GM21723 (cell line): ENCODE results near the gene TMOD1.
"Not testable (repeated sequence)": the region's sequence is repeated elsewhere in the genome, so short reads cannot be mapped to it uniquely, and the experiment has no call there.

ENCODE experiments used
- ATAC-seq: cut with Tn5 transposase; IDR thresholded peaks from one replicate; pipeline ENCODE4 v1.9.1; 2021; ENCODE audit warnings: mild to moderate bottlenecking, moderate library complexity; ENCODE audit not compliant: unreplicated experiment

Gene TMOD1

DNA sequence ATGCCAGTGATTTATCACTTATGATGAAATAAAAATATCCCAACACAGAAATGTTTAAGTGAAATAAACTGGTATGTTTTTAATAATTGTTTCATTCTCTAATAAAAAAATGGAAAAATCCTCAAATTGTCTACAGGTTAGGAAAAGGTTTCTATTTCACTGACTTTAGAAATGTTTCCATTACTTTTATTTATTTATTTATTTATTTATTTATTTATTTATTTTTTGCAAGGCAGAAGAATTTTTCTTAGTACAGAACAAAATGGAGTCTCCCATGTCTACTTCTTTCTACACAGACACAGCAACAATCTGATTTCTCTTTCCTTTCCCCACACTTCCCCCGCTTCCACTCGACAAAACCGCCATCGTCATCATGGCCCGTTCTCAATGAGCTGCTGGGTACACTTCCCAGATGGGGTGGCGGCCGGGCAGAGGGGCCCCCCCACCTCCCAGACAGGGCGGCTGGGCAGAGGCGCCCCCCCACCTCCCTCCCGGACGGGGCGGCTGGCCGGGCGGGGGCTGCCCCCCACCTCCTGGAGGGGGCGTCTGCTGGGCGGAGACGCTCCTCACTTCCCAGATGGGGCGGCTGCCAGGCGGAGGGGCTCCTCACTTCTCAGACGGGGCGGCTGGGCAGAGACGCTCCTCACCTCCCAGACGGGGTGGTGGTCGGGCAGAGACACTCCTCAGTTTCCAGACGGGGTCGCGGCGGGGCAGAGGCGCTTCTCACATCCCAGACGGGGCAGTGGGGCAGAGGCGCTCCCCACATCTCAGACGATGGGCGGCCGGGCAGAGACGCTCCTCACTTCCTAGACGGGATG lies 3.7 kb upstream of the TMOD1 start:
- ATAC-seq = not testable (repeated sequence)

DNA sequence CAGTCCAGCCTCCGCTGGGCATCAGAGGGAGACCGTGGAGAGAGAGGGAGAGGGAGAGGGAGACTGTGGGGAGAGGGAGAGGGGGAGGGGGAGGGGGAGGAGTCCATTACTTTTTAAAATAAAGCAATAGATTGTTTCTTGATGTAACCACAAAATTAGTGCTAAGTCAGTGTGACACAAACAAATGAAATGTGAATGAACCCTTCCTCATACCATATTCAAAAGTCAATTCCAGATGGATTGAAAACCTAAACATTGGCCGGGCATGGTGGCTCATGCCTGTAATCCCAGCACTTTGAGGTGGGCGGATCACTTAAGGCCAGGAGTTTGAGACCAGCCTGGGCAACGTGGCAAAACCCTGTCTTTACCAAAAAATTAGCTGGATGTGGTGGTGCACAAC lies 2.6 kb upstream of the TMOD1 start:
- not testable (repeated sequence) for ATAC-seq

DNA sequence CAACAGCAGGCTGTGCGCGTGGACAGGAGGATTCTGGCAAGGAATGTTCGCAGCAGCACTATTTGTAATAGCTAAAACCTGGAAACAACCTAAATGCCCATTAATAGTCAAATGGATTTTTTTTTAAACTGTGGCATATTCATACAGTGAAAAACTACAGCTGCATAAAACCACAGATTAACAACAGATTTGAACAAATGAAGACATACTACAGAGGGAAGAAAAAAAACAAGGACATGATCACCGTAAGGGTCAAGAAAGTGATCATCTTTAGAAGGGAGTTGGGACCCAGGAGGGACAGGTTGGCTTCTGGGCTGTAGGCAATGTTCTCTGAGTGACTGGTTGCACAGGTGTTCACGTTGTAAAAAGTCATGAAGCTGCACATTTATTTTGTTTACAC lies 1.2 kb upstream of the TMOD1 start:
- no peak for ATAC-seq

DNA sequence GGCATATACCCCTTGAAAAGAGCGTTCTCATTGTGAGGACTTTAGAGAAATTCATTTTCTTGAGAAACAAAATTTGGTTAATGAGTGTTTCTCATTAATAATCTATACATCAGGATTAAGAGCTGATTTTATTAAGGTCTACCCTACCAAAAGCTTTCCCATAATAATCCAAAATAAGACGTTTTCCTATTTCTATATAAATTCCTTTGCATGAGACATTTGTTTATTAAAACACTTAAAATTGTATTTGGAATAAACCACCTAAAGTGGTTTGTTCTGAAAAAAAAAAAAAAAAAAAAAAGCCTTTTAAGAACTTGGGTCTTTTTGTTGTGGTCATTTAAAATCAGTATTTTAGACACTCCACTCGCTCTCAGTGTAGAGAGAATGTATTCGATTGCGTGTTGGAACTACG lies 695 bp upstream of the TMOD1 start:
- ATAC-seq = no peak

DNA sequence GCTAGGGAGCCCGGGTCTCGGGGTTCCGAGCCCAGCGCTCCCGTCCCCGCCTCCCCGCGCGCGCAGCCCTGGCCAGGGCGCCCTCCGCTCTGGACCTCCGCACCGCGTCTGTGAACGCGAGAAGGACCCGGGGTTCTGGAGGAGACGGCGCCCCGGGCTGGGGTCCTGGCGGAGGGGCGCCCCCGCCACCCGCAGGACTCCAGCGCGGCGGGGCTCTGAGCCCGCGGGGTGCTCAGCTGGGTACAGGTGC lies 431 bp downstream of the TMOD1 start:
- ATAC-seq = peak; percentile 33

DNA sequence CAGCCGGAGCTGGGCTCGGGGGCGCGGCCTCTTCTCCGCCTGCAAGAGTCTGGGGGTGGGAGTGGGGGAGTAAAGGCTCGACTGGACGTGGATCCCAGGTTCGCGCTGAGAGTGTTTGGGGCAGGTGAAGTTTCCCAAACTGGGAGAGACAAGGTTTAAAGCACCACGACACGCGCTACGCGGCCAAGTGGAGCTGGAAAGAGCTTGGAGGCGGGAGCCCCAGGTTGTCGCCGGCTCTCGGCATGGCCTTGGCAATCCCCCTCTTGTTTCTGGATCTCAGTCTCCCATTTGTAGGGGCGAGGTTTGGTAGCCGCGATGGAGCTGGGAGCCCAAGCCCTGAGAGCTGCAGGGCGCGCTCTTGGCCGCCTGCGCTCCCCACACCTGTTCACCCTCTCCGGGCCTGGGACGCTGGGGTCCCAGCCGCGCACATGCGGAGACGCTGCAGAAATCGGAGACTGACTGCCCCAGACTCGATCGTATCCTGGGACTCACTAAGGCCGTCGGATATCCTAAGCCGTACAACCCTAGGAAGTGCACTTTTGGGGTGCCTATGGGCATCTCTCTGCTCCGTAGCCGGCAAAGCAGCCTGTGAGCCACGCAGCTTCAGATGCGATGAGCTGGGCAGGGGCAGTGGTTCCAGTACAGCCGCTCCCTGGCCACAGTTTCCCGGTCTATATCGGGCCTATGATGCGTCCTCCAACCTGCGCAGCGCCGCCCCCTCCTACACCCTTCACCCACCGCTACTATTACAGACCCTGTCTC lies 937 bp downstream of the TMOD1 start:
- no peak for ATAC-seq

DNA sequence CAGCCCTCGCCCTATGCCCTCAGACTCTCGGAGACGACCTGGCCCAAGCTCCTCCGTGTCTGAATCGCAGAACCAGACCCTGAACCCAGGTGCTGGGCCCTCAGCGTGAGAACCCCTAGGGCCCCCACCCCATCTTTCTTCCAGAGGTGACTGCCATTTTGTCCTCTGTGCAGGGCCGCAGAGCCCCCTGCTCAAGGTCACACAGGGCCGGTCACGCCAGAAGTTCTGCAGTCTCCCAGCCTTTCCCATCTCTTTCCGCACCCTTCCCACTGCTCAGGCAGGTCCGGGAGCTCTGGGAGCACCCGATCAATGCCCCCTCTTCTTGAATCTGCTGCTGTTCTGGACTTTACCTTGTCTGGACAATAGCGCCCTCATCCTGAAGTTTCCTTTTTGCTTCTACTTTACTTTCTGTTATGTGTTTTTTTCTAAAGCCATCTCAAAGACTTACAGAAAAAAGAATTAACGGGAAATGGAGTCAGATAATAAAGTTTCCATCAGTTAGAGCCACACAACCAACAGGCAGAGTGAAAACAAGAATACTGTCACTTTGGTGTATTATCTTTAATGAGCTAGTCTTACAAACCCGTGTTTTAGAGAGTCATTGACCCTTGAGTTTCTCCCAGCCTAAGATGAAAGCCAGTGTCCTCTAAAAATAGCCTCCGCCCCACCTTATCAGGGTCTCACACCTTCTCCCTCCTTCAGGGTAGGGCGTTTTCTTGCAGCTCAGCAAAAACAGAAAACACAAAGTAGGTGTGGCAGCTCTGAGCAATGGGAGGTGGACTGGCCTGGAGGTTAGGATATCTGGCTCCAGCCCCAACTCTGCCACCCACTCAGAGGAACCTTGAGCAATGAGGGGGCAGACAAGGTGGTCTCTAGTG lies 1.8 kb downstream of the TMOD1 start:
- no peak for ATAC-seq

DNA sequence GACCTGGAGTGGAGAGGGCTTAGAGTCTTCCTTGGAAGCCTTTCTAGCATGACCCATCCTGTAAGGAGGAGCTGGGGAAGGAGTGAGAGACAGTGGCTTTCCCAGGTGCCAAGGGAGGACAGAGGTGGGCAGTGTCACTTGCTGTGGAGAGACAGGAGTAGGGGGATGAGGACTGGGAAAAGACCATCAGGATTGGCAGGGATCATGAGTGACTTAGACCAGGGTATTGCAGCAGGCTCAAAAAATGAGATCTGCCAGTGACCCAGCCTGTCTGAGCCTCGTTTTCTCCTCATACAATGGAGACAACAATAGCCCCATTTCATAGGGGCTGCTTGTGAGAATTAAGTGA lies 2.4 kb downstream of the TMOD1 start:
- ATAC-seq = no peak

DNA sequence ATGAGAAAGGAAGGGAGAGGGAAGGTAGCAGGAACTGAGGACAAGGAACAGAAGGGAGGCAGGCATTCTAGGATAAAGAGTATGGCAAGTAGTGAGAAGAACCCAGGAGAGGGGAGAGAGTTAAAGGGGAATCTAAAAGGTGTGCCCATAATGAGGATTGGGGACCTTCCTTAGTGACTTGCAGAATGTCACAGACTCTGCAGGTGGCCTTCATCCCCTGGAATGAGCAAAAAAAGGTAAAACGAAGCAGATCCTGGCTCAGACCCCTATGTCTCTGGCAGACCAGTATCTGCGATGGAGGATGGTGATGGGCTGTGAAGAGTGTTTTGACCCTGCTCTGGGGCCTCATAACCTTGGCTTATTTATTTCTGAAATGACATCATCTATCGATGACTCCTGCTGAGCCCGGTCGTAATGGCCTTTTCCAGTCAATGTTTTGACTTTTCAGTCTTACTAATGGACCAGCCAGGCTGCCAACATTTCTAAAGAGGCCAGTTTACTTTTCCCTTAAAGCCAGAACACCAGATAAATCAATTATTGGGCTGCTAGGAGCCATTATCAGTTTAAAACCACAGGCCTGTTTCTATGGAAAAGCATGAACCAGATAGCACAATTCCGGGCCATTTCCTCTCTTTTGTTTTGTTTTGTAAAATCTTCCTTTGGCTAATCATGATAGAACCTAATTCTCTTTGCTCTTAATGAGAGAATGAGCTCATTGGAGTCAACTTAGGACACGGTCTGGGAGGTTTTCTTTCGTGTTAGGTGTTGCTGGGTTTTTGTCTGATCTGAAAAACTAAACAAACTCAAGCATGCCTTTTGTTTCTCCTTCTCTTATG lies 3.1 kb downstream of the TMOD1 start:
- no peak for ATAC-seq

DNA sequence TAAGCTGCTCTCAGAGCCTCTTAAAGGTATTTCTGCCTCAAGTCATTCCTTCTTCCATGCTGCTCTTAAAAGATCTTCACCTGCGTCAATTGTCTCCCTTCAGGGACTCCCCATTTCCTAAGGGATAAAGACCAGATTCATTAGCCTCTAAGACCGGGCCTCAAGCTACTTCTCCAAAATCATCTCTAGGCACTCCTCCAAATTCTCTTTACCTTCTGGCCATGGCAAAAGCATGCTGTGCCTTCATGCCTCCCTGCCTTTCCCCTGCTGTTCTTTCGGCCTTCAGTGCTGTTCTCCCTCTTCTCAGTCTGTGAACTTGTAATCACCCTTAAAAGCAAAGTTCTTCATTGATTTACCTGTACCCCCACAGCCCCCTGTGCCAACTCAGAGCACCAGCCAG lies 4.4 kb downstream of the TMOD1 start:
- ATAC-seq = no peak

DNA sequence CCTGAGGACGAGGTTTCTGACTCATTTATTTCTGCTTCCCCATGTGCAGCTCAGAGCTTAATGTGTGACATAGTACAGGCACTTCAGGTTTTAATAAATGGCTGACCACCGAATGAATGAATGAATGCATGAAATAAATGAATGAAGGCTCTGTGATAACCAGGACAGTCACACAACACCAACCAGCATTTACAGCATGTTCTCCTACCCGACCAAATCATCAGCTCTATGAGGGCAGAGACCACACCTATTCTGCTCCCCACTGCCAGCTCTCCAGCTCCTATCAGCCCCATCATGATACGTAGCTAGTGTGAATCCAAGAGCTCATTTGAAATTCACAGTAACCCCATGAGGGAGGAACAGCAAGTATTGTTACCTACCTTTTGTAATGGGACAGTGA lies 4.8 kb downstream of the TMOD1 start:
- ATAC-seq = no peak

DNA sequence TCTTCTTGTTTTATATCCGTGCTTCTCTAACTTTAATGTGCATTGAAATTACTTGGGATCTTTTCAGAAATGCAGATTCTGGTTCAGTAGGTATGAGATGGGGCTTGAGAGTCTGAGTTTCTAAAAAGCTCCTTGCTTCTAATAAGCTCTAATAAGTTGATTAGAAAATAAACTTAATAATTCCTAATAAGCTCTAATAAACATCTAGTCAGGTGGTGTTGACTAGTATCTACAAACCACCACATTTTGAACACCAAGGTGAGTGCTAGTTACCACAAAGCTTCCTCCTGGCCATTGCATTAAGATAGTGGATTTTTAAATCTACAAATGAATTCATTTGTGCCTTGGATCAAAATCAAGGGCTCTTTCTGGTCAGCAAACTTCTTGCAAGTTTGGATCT lies 5.3 kb downstream of the TMOD1 start:
- ATAC-seq = no peak

DNA sequence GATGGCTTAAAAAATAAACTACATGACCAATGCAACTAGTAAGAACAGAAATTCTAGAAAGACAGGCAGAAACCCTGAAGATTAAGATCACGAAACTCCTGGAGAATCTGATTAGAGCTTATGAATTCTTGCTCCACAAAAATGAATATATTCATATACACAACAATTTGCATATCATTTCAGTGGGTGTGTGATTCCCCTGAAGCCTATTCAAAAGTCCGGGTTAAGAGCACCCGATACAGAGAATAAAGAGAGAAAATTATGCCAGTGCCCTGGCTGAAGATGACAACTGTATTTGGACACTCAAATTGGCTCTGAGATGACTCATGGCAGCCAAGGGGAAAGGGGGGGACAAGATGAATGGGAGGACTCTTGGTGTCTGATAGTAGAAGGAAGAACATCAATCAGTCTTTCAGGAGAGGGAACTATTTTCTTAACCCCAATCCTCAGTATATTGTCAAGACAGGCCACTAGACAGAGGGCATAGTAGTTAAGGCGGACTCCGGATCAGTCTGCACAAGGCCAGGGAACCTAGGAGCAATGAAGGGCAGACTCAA lies 6.0 kb downstream of the TMOD1 start:
- ATAC-seq = no peak

DNA sequence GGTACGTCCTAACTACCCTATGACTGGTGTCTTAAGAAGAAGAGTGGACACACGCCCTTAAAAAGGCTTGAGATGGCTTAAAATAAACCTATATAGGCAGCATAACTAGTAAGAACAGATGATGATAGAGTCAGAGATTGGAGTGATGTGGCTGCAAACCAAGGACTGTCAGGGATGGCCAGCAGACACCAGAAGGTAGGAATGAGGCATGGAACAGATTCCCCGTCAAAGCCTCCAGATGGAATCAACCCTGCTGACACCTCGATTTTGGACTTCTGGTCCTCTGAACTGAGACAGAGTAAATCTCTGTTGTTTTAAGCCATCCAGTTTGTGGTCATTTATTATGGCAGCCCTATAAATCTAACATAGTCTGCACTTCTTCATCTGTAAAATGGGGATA lies 7.4 kb downstream of the TMOD1 start:
- ATAC-seq = no peak

DNA sequence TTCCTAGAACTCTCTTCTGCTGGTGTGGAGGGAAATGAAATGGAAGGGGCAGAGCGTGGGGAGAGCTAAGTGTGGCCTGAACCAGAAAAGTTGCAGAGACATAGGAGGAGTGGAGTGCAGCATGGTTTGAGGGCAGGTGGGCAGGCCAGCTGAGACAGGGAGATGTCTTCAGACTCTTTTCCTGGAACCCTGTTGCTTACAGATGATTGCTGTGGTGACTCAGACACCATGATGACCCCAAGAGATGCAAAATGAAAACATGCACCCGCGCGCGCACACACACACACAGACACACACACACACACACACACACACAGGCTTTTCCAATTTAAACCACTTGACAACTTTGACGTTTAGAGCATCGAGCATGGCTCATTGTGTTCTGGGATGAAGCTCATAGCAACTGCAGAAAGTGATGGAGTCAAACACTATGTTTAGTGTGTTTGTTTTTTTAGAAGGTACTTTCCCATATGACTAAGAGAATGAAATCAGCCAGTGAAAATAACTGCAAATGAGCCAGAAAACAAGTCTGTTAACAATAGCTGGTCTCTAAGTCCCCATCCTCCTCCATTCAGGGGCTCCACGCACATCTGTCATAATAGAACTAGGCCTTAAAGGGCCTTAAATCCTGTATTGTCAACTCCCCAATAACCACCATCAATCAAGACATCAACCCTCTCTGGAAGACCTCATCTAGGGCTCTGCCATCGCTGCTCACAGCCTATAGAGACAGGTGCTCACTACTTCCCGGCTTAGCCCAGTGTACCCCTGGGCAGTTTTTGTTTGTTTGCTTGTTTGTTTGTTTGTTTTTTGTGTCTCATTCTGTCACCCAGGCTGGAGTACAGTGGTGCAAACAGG lies 9.6 kb downstream of the TMOD1 start:
- peak; percentile 64 for ATAC-seq

DNA sequence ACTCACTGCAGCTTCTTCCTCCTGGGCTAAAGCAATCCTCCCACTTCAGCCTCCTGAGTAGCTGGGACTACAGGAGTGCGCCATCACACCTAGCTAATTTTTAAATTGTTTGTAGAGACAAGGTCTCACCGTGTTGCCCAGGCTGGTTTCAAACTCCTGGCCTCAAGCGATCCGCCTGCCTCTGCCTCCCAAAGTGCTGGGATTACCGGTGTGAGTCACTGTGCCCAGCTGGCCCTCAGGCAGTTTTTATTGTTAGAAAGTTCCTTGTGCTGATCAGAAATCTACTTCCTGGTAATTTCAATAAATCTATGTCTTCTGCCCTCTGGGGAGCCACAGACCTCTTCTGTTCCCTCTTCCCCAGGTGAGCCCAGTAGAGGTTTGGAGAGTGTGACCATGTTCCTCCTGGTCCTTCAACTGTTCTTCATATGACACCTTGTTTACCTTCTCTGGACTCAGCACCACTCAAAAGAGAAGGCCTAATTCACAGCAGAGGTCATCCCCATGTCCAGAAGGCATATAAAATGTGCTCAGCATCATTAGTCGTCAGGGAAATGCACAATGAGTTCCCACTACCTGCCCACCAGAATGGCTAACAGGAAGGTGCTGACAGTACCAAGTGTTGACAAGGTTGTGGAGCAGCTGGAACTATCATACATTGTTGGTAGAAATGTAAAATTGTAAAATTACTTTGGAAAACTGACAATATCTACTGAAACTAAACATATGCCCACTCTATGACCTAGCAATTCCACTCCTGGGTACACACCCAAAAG lies 10.4 kb downstream of the TMOD1 start:
- no peak for ATAC-seq

DNA sequence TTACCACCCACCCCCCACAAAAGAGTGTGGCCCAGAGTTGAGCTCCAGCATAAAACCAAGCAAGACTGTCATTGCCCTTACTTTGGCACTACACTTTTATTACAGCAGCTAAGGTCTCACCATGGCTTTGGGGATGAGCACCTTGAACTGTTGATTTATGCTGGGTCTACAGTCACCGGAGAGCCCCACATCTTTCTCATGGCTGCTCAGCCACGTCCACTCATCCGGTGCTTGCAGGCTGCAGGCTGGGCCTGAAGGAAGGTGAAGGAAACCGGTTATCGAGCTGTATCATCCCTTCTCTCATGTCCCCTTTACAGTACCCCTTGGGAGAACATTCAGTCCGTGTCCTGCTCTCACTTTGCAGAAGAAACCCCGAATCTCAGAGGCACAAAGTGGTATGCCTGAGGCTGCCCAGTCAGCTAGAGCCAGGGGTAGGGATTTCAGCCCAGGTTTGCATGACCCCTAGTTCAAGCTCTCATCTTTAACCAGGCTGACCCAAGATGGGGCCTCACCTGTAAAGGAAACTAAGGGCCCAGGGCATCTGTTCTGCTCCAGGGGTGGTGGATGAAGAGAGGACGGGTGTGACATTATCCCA lies 11.6 kb downstream of the TMOD1 start:
- ATAC-seq = no peak

DNA sequence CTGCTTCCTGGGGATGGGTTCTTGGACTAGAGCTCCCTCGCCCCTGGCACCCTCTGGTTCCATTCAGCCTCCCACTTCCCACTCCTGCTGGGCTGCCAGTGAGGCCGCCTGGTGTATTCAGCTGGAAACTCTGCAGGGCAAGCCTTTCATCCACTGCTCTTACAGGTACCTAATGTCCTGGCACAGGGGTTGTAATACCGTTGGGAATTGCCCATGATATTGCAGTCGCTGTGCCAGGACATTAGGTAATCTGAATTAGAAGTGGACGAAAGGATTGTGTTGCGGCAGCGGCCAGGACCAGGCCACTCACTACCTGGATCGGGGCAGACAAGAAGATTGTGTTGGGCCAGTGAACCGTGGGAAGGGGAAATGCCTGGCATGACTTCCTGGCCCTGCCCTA lies 13.1 kb downstream of the TMOD1 start:
- ATAC-seq = no peak

DNA sequence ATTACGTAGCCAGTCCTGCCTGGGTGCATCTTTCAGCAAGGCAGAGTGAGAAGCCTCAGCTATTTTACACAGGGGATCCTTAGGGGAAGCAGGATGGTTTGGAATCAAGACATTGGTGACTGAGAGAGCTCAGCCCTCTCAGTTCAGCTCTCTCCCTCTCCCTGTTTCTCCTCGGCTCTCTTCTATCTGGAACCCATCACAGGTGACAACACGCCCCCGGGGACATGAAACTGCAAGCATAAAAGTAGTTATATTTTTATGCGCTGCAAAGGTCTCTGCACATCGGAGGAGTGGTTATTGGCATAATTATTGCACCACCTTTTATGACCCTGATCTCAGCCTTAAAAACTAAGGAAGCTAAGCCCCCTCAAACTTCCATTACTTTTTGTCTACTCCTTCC lies 14.2 kb downstream of the TMOD1 start:
- ATAC-seq = no peak
